ENCODE data around the gene ACVR1B. TPM values are rescaled to one million over a fixed set of nuclear protein-coding genes. Genes with fewer than 3 reads are reported as not detected.
A peak's percentile ranks its signal among the peaks of the same experiment; 100 is the strongest.

The ACVR1B gene
- total and polyA plus RNA-seq, 9 of the 15 experiments (the other 6 are each of a cell fraction or from before 2014, with no cell fraction given): 0.97 to 15.1 (median 6.8) TPM

DNA sequence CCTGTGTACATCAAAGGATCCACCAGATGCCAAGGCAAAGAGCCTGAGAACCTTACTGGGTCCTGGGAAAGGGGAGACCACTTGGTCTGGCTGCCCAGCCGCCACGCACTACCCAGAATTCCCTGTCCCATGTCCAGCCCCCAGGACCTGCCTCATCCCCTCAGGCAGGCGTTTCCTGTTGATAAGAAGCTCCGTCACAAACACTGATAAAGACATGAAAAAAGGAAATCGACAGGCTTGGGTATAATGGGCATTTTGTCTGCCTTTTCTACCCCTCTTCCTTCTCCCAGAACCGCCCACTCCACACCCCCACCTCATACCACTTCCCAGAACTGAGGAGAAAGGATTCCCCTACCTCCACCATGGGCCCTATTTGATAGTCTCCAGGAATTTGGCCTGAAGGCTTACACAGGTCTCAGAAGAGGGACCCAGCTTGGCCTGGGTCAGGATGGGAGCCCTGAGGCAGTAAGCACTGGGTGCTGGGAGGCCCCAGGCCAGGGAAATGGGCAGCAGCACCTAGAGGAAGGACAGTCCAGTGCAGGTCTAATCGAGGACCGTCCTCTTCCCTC lies 25.4 kb upstream of the ACVR1B start (continued):
- peak; percentile 81 for TF ChIP-seq ZBTB7A (IDR thresholded peaks at IDR 0.05; ENCODE audit: borderline replicate concordance, control insufficient read depth, low read depth, low read length)
- peak; percentile 81; the same call in 1 of the 2 replicates for TF ChIP-seq NFRKB (IDR thresholded peaks at IDR 0.05; ENCODE audit: low read depth)
- TF ChIP-seq ZNF764 (CRISPR knock-in tag; IDR thresholded peaks at IDR 0.05; ENCODE audit: low read depth): no peak
- peak; percentile 11; the same call in 1 of the 2 replicates for TF ChIP-seq HSF4 (CRISPR knock-in tag; IDR thresholded peaks at IDR 0.05; ENCODE audit: borderline replicate concordance)
- TF ChIP-seq BRD9 (IDR thresholded peaks at IDR 0.05; ENCODE audit: low read depth, partially characterized antibody): no peak
- no peak for TF ChIP-seq YBX1 (IDR thresholded peaks at IDR 0.05)
- TF ChIP-seq NCOA1 (IDR thresholded peaks at IDR 0.05; ENCODE audit: low read depth): peak; percentile 28; the same call in 1 of the 2 replicates
- TF ChIP-seq, protein P1, sequence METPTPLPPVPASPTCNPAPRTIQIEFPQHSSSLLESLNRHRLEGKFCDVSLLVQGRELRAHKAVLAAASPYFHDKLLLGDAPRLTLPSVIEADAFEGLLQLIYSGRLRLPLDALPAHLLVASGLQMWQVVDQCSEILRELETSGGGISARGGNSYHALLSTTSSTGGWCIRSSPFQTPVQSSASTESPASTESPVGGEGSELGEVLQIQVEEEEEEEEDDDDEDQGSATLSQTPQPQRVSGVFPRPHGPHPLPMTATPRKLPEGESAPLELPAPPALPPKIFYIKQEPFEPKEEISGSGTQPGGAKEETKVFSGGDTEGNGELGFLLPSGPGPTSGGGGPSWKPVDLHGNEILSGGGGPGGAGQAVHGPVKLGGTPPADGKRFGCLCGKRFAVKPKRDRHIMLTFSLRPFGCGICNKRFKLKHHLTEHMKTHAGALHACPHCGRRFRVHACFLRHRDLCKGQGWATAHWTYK (CRISPR knock-in tag; IDR thresholded peaks at IDR 0.05): no peak; the same call in 1 of the 2 replicates
- TF ChIP-seq MTA2 (IDR thresholded peaks at IDR 0.05; ENCODE audit: low read depth): peak; percentile 43; the same call in 1 of the 2 replicates
- TF ChIP-seq ZNF584 (CRISPR knock-in tag; IDR thresholded peaks at IDR 0.05; ENCODE audit: low read depth): peak; percentile 66; the same call in 1 of the 2 replicates
- no peak for TF ChIP-seq STAT5A (IDR thresholded peaks at IDR 0.05; ENCODE audit: borderline replicate concordance, low read length)
- no peak for TF ChIP-seq CHD1 (IDR thresholded peaks at IDR 0.05; ENCODE audit: low read length)
- peak; percentile 37; the same call in 1 of the 2 replicates for TF ChIP-seq FOXM1 (IDR thresholded peaks at IDR 0.05; ENCODE audit: low read depth)
- TF ChIP-seq FOXM1 (CRISPR knock-in tag; IDR thresholded peaks at IDR 0.05; ENCODE audit: low read depth): no peak
- TF ChIP-seq KDM1A (IDR thresholded peaks at IDR 0.05): 0 out of 4 replicates have a peak, but pooled peaks of 1 of the 2 experiments have one; percentile 8
- TF ChIP-seq CAMTA2 (CRISPR knock-in tag; conservative IDR thresholded peaks at IDR 0.05): no peak
- TF ChIP-seq TBP (optimal IDR thresholded peaks at IDR 0.05; ENCODE audit: low read depth, low read length): peak; percentile 23
- TF ChIP-seq, protein P2, sequence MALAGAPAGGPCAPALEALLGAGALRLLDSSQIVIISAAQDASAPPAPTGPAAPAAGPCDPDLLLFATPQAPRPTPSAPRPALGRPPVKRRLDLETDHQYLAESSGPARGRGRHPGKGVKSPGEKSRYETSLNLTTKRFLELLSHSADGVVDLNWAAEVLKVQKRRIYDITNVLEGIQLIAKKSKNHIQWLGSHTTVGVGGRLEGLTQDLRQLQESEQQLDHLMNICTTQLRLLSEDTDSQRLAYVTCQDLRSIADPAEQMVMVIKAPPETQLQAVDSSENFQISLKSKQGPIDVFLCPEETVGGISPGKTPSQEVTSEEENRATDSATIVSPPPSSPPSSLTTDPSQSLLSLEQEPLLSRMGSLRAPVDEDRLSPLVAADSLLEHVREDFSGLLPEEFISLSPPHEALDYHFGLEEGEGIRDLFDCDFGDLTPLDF (CRISPR knock-in tag; IDR thresholded peaks at IDR 0.05): no peak
- no peak for TF ChIP-seq XRCC4 (IDR thresholded peaks at IDR 0.05; ENCODE audit: extremely low read depth, insufficient read depth, insufficient read length)
- TF ChIP-seq, protein P3, sequence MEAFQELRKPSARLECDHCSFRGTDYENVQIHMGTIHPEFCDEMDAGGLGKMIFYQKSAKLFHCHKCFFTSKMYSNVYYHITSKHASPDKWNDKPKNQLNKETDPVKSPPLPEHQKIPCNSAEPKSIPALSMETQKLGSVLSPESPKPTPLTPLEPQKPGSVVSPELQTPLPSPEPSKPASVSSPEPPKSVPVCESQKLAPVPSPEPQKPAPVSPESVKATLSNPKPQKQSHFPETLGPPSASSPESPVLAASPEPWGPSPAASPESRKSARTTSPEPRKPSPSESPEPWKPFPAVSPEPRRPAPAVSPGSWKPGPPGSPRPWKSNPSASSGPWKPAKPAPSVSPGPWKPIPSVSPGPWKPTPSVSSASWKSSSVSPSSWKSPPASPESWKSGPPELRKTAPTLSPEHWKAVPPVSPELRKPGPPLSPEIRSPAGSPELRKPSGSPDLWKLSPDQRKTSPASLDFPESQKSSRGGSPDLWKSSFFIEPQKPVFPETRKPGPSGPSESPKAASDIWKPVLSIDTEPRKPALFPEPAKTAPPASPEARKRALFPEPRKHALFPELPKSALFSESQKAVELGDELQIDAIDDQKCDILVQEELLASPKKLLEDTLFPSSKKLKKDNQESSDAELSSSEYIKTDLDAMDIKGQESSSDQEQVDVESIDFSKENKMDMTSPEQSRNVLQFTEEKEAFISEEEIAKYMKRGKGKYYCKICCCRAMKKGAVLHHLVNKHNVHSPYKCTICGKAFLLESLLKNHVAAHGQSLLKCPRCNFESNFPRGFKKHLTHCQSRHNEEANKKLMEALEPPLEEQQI (IDR thresholded peaks at IDR 0.05): no peak
- TF ChIP-seq SMARCA4 (IDR thresholded peaks at IDR 0.05): peak; percentile 83
- TF ChIP-seq ZNF143 (CRISPR knock-in tag; IDR thresholded peaks at IDR 0.05): peak; percentile 60
- no peak for TF ChIP-seq PHB2 (IDR thresholded peaks at IDR 0.05; ENCODE audit: low read depth)
